Measurements from ENCODE around the gene TGM5.
A peak's percentile ranks its signal among the peaks of the same experiment; 100 is the strongest.
"Not testable (repeated sequence)": the region's sequence is repeated elsewhere in the genome, so short reads cannot be mapped to it uniquely, and the experiment has no call there.

The TGM5 gene

DNA sequence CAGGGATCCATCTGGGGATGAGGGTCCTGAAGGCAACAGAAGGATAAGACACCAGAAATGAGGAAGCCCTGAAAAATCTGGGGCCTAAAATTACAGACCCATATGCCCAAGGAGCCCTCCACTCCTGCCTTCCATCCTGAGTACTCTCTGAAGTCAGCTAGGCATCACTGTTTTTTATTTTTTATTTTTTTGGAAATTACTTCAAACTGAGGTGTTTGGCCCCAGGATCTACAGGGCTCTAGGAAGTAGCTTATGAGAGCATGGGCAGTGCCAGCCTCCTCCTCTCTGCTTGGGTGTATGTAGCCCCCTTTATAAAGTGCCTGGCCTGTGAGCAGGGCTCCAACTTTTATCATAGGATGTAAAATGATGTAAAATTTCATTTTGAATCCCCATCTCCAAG lies 53.8 kb downstream of the TGM5 start:
- no peak for DNase-seq

GRCh38 chr15:43212299-43212698 lies 54.4 kb downstream of the TGM5 start:
- no peak for DNase-seq

- DNase-seq, result no peak
Observed at GRCh38 chr15:43211224-43211735, 55.4 kb downstream of the TGM5 start.

- no peak for DNase-seq
Observed at GRCh38 chr15:43210807-43211206, 55.9 kb downstream of the TGM5 start.

GRCh38 chr15:43210172-43210745 lies 56.5 kb downstream of the TGM5 start:
- no peak for DNase-seq

- no peak for DNase-seq
Observed at GRCh38 chr15:43209059-43209824, 57.5 kb downstream of the TGM5 start.

GRCh38 chr15:43208052-43209002 lies 58.4 kb downstream of the TGM5 start:
- DNase-seq, result no peak

- no peak for DNase-seq
Observed at GRCh38 chr15:43207024-43207423, 59.7 kb downstream of the TGM5 start.

DNA sequence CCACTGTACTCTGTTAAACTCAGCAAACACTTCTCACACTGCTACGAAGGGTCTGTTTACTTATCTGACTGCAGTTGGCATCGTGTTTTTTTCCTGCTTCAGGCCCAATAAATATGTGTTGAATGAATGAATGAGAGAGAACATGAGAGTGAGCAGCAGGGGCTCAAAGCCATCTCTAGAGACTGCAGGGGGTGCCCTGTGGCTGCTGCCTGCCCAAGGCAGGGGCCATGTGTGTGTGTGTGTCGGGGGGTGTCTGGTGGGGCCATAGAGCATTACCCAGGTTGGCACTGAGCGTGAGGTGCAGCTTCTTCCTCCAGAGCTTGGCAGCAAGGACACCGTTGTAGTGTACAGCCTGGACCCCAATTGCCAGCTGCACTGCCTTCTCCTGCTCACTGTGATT lies 60.7 kb downstream of the TGM5 start:
- DNase-seq, result no peak

DNA sequence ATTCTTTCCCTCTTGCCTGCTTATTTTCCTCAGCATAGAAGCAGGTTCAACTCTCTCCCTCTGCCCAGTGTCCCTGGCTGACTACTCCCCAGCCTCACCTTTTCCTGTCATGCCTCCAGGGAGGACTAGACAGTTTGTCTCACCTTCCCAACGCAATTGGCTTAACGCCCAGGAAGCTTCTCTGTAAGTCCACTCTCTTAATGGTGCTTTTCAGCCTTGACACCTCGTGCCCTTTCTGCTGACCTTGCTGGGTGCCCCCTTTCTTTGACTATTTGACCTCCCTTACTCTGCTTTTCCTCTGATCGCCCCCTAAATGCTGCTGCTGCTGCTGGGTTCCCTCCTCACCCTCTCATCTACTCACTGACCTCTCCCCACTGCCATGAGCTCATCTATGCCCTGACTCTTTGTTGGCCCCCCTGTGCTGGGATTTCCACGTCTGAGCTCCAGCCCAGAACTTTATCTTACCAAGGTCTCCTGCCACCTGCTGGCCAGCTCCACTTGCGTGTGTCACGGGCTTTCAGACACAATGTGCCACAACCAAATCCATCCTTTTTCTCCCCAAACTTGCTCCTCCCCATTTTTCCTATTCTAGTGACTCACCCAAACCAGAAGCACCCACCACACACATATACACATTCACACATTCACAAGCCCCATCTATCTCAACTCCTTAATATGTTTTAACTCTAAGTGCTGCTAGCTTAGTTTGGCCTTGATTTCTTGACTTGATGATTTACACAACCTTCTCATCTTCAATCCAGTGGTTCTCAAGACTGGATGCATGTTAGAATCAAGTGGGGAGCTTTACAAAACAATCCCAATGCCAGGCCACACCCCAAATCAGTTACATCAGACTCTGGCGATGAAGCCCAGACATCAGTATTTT lies 62.5 kb downstream of the TGM5 start:
- DNase-seq, result peak; percentile 7

DNA sequence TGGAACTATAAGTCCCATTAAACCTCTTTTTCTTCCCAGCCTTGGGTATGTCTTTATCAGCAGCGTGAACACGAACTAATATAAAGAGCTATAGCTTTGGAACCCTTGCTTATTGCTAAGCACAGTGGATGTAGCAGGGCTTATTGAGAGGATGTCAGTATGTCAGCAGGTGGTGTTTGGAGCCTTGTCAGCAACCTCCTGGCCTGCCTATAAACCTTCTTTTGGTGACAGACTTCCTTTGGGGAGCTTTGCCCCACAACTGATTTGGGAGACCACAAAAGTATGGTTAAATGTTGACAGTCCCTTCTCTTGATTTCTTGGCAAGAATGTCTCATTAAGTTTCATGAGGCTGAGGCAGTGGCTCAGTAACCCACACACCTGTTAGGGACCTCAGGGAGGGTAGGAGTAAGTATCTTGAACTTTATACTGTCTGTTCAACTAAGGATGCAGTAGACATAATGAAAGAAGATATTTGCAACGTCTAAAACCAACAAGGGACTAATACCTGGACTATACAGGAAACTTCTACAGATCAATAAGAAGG lies 66.7 kb downstream of the TGM5 start:
- DNase-seq, result no peak

- DNase-seq, result no peak
Observed at GRCh38 chr15:43198992-43199391, 67.7 kb downstream of the TGM5 start.

DNA sequence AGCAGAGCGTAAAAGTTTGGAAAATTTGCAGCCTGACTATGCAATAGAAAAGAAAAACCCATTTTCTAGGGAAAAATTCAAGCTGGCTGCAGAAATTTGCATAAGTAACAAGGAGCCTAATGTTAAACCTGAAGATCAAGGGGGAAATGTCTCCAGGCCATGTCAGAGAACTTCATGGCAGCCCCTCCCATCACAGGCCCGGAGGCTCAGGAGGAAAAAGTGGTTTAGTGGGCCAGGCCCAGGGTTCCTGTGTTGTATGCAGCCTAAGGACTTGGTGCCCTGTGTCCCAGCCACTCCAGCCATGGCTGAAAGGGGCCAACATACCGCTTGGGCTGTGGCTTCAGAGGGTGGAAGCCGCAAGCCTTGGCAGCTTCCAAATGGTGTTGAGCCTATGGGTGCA lies 68.2 kb downstream of the TGM5 start:
- not testable (repeated sequence) for DNase-seq

DNA sequence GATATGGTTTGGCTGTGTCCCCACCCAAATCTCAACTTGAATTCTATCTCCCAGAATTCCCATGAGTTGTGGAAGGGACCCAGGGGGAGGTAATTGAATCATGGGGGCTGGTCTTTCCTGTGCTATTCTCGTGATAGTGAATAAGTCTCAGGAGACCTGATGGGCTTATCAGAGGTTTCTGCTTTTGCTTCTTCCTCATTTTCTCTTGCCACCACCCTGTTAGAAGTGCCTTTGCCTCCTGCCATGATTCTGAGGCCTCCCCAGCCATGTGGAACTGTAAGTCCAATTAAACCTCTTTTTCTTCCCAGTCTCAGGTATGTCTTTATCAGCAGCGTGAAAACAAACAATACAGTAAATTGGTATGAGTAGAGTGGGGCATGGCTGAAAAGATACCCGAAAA lies 69.0 kb downstream of the TGM5 start:
- not testable (repeated sequence) for DNase-seq

- no peak for DNase-seq
Observed at GRCh38 chr15:43196760-43197548, 69.8 kb downstream of the TGM5 start.

- no peak for DNase-seq
Observed at GRCh38 chr15:43194795-43195194, 71.9 kb downstream of the TGM5 start.

GRCh38 chr15:43193710-43194109 lies 73.0 kb downstream of the TGM5 start:
- DNase-seq, result no peak

DNA sequence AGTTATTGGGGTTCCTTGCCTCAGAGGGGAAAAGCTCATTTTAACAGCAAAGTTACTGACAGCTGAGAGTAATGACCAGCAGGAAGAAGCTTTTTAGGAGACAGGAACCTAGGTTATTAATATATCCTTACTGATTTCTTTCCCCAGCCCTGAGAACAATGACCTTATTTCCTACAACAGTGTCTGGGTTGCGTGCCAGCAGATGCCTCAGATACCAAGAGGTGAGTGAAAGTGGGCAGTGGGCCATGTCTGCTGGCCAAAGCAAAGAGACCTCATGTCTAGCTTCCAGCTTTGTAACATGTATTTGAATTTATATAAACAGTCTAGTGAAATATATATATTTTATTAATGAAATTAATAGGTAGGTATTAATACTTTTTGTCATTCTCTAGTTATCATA lies 76.5 kb downstream of the TGM5 start:
- no peak for DNase-seq

GRCh38 chr15:43189296-43189695 lies 77.4 kb downstream of the TGM5 start:
- no peak for DNase-seq

DNA sequence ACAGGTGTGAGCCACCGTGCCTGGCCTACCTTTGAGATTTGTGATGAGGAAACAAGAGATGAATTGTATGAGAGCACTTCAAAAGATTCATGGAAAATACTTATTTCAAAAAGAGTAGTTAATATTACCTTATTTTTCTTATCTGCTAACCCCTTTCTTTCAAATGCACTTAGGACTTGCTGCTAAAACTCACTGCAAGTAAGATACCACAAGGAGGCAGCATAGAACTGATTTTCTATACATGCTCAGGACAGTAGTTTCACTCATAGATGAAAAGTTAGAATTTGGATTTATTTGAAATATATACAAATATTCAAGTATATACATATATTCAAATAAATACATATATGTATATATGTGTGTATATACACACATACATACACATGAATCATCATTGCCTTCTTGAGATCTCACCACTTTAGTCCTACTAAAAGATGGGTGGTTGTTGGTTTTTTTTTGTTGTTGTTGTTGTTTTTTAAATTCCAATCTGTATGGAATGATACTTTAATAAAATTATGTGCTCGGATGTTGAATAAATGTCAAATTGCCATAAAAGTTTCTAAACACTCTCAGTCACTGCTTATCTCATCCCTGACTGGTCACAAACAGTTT lies 79.1 kb downstream of the TGM5 start:
- no peak for DNase-seq

DNA sequence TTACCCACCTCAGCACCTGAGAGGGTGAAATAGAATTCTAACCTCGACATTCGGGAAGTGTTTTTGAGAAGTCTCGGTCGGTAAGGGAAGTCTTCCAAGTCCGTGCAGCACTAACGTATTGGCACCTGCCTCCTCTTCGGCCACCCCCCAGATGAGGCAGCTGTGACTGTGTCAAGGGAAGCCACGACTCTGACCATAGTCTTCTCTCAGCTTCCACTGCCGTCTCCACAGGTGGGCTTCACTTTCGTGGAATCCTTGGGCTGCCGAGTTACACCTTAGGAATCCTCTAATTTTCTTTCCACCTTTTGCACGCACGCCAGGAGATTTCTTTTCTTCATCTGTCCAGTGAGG lies 80.8 kb downstream of the TGM5 start:
- no peak for DNase-seq
